NCI-H446 treated with DMSO at 0.1 percent for 48 hours (cell line): ENCODE data around the gene TNN.

ENCODE experiments used
- DNase-seq: peaks from one replicate; lab custom pipeline; 2025; lab: John Stamatoyannopoulos, UW

Gene TNN

GRCh38 chr1:175116210-175116798, 48.7 kb downstream of the TNN start:
- no peak for DNase-seq

- no peak for DNase-seq
These were observed 49.3 kb downstream of the TNN start for GRCh38 chr1:175116903-175117302.

- no peak for DNase-seq
These were observed 51.0 kb downstream of the TNN start for GRCh38 chr1:175118375-175119367.

- no peak for DNase-seq
These were observed 52.9 kb downstream of the TNN start for GRCh38 chr1:175120511-175120910.

- DNase-seq: no peak
These were observed 57.2 kb downstream of the TNN start for GRCh38 chr1:175124861-175125260.

GRCh38 chr1:175126347-175126746, 58.7 kb downstream of the TNN start:
- no peak for DNase-seq

GRCh38 chr1:175127565-175127964, 59.9 kb downstream of the TNN start:
- DNase-seq: no peak

- no peak for DNase-seq
These were observed 60.9 kb downstream of the TNN start for GRCh38 chr1:175128523-175128922.

GRCh38 chr1:175129182-175129581, 61.5 kb downstream of the TNN start:
- peak; percentile 16 for DNase-seq

GRCh38 chr1:175129644-175129996, 62.0 kb downstream of the TNN start:
- DNase-seq: no peak

- no peak for DNase-seq
These were observed 62.5 kb downstream of the TNN start for GRCh38 chr1:175129997-175130648.

- DNase-seq: no peak
These were observed 63.0 kb downstream of the TNN start for GRCh38 chr1:175130649-175131045.

- DNase-seq: no peak
These were observed 63.5 kb downstream of the TNN start for GRCh38 chr1:175131095-175131494.

GRCh38 chr1:175132436-175132835, 64.8 kb downstream of the TNN start:
- DNase-seq: no peak

- DNase-seq: no peak
These were observed 66.2 kb downstream of the TNN start for GRCh38 chr1:175133673-175134435.

GRCh38 chr1:175134500-175134899, 66.9 kb downstream of the TNN start:
- DNase-seq: no peak

GRCh38 chr1:175136246-175136645, 68.6 kb downstream of the TNN start:
- no peak for DNase-seq

GRCh38 chr1:175137369-175137768, 69.7 kb downstream of the TNN start:
- DNase-seq: no peak

GRCh38 chr1:175138579-175138978, 70.9 kb downstream of the TNN start:
- no peak for DNase-seq

- no peak for DNase-seq
These were observed 78.4 kb downstream of the TNN start for GRCh38 chr1:175145899-175146528.

- peak; percentile 29 for DNase-seq
These were observed 79.0 kb downstream of the TNN start for GRCh38 chr1:175146529-175147213.
